ENCODE results near the gene RYR2.

The RYR2 gene

DNA sequence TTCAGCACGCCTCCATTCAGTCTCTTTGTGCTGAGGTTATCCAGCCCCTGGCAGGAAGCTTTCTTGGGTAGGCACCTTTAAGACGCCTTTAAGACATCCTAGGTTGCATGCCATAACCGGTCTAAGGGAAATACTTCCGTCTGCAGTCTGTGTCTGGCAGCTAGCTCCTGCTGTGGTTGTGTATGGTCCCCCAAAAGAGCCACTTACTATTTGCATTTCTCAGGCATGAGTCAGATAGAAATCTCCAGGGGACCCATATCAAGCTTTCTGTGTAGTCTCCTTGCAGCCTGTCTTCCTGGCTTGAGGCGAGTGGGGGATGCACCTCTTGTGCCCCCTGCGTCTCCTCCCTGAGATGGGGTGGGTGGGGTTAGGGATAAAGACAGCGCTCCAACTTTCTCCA lies 10.0 kb upstream of the RYR2 start:
- FAIRE-seq = no peak

DNA sequence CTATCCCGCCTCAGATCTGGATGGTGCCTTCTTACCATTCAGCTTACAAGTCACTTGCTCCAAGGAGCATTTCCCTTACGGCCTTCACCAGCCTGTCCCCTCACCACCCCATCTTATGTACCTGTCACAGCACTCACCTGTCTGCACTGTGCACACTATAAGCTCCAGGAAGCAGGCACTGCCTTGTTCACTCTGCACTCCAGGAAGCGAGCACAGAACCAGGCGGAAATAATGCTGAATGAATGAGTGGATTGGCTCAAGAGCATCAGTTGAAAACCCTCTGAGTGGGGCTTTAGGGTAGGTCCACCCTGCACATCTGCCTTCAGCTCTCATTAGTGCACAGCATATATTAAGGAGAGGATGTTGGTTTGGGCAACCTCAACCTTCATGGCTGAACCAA lies 8.9 kb upstream of the RYR2 start:
- no peak for FAIRE-seq

DNA sequence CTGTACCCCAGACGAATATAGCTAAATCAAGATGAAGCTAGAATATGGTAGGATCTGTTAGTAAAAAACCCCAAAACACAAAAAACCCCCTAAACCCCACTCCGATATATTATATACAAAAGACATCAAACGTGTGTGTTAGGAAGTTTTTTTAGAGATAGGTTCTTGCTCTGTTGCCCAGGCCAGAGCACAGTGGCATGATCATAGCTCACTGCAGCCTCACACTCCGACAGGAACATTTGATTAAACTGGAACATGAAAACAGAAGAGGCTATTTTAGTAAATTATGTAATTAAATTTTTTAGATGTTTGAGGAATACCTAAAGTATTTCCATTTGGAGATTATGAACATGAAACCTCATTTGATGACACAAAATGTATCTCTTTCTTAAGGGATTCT lies 8.2 kb upstream of the RYR2 start:
- no peak for FAIRE-seq

DNA sequence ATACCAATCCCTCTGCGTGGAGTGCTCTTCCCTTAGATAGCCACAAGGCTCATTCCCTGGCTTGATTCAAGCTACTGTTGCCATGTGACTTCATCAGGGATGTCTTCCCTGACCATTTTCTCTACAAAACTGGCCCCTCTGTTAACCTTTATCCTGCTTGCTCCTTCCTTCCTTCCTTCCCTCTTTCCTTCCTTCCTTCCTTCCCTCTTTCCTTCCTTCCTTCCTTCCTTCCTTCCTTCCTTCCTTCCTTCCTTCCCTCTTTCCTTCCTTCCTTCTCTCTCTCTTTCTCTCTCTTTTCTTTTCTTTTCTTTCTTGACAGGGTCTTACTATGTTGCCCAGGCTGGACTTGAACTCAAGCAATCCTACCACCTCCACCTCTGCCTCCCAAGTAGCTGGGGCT lies 6.2 kb upstream of the RYR2 start:
- FAIRE-seq = no peak

DNA sequence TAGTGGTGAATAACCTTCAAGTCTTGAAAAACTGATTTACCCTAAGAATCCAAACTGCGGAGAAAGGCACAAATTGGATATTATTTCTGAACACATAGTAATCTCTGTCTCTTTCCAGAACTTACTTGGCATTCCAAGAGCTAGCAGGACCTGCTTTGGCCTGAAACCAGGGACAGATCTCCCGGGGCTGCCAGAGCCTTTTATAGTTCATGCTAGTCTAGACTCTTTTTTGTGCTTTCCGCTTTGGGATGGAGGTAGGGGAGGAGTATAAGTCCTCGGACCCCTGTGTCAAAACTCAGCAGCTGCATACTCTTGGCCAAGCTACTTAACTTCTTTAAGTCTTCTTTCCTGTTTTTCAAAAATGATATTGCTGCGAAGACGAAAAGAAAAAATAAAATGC lies 3.8 kb upstream of the RYR2 start:
- FAIRE-seq = no peak

DNA sequence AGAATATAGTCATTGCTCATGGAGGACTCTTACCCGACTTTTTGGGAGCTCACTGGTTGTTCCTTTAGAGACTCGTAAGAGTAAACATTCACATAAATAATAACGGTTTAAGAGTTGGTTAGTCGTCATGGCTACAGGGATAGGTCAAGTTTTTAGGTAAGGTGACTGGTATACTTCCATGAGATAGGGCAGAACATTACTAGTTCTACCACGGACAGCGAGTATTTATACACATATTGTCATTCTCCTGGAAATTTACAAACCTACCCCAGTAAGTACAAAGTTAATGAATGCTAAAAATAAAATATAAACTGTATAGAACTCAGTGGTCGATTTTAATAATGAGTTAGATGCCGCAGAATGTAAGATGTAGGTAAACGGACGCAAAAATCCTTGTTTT lies 1.2 kb upstream of the RYR2 start:
- no peak for FAIRE-seq

DNA sequence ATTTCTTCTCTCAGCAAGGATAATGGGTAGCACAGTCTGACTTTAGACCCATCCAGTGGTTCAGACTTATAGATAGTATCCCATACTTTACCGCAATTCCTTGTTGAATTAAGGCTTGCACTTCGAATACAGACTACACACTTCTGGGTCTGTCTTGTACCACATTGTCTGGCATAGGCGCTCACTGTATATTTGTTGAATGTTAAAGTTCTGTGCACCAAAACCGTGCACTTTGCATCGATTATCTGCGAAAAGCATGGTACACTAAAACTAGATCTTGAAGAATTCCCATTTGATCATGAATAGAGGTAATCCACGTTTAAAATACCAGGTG lies 556 bp upstream of the RYR2 start:
- FAIRE-seq = no peak

DNA sequence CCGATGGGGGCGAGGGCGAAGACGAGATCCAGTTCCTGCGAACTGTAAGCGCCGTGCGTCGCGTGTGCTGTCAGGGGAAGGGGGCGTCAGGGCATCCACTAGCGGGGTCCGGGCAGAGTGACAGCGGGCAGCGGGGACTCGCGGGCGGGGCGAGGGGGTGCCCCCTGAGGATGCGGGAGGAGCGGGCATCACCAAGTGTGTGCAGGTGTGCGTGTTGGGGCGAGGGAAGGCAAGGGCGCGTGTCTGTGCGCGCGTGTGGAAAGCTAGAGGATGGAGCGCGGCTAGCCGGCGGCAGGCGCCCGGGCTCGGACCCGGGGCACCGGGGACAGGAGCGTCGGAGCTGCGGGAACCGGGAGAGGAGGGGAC lies 525 bp downstream of the RYR2 start:
- no peak for FAIRE-seq

DNA sequence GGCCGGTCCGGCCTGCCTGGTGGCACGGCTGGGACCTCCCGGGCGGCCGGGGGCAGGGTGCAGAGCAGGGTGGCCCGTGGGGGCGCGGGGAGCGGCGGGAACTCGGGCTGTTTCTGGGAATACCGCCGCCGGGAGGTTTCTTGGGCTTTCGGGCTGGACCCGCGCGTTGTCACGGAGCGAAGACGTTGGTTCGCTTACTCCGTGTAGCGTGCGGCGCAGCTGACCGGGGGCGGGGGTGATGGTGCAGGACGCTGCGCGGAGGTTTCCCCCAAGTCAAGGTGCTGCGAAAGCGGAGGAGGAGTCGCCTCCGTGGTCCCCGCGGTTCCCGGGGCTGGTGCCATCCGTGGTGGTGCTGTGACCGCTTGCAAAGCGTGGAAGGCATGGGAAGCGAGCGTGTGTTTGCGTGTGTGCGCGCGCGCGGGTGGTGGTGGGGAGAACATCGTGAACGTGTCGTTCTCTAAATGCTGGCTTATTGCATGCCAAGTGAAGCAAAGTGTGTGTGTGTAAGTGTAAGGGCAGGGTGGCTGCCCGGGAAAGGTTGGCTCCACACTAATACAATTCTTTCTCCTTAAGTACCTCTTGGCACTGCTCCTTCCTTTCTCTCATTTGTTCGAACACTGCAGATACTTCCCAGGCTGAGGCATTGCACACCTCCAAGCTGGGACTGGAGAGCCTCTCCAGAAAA lies 1.1 kb downstream of the RYR2 start:
- FAIRE-seq = no peak

DNA sequence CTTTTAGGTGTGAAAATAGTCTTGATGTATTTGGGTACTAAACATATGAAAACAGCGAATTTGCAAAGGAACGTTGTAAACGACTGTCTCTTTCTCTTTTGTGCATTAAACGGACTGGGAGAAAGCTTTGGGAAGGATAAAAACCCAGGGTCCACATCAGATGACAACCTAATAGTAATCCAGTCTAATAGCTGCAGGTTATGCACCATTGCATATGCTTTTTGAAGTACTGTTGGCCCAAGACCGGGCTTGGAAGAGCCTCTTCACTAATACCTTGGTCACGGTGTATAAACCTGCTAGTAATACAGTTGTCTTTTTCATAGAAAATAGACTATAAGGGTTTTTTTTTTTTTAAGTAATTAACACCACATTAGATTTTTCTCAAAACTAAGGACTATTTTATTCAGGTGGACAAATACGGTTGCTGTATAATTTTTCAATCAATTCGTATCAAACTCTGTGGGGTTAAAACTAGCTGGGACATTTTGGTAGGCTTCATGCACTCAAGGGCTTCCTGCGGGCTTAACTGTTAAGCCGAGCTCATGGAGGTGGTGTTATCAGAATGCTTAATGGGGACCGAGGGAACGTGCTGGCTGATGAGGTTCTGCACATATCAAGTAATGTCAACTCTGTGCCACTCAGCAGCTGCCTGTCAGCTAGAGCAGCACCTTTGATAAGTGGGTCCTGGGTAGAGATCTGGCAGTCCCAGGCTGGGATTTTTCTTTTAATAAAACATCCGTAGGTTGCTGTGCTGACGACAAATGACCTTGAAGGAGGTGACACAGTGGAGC lies 2.1 kb downstream of the RYR2 start:
- FAIRE-seq = no peak

DNA sequence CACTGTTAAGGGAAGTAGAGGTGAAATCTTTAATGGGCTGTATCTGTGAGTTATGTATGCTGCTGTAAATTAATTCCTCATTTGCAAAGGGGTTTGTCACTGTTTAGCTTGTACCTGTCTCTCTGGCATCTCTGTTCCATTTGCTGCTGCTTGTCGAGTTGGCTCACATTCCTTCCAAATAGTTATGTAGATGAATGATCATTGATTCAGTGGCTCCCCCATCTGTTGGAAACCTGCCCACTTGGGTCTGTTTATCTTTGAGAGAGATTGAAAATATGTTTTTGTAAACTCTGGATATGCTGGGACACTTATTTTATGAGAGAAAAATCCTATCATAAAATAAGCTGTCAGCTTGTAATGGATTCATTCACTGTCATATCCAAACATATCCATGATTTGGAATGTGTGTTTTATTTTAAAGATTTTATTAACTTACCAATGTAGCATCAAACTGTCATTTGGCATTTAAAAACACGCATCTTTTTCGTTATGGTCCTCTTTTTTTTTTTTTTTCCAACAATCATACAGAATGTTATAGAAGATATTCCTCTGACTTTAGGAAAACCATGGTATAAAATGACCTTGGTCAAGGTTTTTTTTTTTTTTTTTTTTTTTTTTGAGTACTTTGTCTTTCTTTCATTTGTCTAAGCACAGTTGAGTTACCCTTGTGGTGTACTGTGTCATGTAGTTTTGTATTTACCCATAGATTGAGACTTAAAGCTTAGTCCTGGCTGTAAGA lies 3.5 kb downstream of the RYR2 start:
- FAIRE-seq = no peak

DNA sequence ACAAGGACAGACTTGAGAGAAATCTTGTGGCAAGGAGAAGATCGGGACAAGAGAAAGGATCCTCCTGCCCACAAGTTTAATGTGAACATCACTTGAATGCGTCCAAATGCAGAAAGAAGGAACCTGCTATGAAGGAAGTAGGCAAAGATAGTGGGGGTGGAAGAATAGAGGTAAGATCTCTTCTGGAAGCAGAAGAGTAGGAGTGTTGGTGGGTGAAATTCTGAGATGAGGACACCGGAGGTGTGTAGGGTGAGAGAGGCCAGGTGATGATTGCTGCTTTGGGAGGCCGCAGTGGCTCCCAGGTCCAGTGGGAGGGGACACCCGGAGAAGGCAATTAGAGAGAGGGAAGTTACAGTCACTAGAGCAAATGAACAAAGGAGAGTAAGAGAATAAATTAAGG lies 6.8 kb downstream of the RYR2 start:
- FAIRE-seq = no peak

DNA sequence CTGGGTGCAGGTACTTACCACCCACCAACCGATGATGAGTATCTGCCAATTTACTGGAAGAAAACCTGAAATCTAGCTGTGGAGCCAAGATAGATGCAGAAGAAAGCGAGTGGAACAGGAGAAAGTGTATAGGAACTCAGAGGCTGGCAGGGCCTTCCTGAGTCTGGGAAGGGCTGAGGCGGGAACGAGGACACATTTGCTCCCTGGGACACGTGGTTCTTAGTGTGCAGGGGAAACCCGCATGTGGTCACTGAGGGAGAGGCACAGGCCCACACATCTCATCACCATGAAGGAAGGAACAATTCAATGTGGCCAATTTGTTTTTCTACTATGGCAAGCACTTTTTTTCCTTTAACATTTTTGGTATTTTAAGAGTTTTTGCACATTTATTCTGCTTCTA lies 8.2 kb downstream of the RYR2 start:
- FAIRE-seq = no peak

DNA sequence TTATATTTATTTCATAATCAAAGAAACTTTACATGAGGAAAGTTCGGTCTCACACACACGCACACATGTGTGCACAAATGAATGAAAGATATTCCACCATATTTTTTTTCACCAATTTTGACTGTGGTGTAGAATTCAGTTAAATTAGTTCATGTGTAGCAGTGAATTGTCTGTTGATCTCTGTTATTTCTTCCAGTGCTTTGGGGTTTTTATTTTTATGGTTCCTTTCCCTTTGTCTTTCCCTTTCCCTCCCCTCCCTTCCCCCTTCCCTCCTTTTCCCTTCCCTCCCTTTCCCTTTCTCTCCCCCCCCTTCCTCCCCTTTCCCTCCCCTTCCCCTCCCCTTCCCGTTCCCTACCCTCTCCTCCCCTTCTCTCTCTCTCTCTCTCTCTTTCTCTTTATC lies 8.9 kb downstream of the RYR2 start:
- FAIRE-seq = no peak

DNA sequence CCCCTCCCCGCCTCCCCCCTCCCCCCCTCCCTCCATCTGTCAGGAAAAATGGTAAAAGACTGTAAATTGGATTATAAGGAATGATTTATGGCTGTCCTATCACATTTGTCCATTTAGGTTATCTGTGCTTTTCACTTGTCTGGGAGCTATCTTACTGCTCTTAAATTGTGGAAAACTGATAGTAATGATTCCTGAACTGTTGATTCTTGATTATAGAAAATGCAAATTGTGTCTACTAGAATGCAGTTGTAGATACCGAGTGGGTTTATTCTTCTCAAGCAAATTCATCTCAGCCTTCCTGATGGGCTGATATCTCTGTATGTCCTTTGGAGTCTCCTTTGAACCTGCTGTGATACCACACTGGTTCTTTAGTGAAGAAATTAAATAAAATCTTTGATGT lies 12.3 kb downstream of the RYR2 start:
- FAIRE-seq = no peak

DNA sequence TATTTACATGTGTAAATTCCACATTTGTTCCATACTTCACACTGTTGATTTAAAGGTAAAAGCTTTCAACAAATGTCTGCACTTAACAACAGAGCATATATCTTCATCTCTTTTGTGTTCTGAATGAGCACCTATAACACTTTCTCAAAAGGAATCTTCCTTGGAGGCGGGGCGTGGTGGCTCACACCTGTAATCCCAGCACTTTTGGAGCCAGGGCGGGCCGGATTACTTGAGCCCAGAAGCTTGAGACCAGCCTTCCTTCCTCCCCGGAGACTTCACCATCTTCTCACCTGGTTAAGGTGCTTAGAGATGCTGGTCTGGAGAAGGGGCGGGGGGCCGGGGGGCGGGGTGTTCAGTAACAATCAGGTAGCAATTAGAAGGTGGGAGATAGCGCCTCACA lies 16.5 kb downstream of the RYR2 start:
- FAIRE-seq = no peak

DNA sequence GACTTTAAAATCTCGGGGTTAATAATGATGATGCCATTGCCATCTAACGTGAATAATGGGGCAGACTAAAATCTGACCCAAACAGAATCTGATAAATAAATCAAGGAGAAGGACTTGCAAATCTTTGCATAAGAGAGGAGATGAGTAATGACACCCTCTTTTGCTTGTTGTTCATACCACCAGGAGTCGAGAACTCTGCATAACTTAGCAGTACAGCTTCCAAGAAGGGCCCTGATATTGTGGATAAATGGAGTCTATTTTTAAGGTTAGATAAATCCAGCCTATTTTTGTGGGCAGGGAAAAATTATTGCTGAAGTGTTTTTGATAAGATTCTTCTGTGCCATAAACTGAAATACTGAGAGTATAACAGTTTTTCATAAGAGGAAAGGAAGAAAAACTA lies 17.3 kb downstream of the RYR2 start:
- FAIRE-seq = no peak

DNA sequence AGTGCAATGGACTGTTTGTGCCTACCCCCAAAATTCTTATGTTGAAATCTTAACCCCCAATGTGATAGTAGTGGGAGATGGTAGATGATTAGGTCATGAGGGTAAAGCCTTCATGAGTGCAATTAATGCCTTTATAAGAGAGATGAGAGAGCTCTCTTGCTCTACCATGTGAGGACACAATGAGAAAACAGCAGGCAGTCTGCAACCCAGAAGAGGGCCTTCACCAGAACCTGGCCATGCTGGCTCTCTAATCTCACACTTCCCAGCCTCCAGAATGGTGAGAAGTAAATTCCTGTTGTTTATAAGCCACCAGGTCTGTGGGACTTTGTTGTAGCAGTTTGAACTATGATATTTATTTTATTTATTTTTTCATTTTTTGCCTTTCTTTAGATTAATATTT lies 21.0 kb downstream of the RYR2 start:
- FAIRE-seq = no peak

DNA sequence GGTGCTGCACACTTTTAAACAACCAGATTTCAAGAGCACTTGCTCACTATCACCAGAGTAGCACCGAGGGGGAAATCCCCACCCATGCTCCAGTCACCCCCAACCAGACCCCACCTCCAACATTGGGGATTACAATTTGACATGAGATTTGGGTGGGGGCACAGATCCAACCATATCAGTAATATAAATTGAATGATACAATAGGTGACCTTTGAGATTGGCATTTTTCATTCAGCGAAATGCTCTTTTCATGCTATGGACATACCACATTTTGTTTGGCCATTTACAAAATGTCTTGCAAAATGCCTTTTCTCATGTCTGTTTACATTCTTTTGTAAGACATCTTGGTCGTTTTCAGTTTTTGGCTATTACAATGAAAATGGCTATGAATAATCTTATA lies 23.9 kb downstream of the RYR2 start:
- FAIRE-seq = no peak

DNA sequence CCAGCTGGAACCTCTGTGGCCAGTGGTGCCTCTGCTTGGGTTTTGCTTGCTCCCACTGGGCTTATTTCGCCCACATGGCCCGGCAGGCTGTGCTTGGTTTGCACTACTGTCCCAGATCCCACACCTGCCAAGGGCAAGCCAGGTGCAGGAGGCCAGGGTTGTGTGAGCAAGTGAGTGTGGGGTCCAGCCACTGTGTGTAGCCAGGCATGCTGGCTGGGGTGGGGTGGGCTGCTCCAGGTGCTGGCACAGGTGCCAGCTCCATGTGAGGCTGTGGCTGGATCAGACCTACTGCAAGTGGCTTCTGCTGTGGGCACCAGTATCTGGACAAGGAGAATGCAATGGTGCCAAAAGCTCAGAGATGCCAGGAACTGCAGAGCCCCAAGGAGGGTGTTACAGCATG lies 28.5 kb downstream of the RYR2 start:
- FAIRE-seq = no peak

DNA sequence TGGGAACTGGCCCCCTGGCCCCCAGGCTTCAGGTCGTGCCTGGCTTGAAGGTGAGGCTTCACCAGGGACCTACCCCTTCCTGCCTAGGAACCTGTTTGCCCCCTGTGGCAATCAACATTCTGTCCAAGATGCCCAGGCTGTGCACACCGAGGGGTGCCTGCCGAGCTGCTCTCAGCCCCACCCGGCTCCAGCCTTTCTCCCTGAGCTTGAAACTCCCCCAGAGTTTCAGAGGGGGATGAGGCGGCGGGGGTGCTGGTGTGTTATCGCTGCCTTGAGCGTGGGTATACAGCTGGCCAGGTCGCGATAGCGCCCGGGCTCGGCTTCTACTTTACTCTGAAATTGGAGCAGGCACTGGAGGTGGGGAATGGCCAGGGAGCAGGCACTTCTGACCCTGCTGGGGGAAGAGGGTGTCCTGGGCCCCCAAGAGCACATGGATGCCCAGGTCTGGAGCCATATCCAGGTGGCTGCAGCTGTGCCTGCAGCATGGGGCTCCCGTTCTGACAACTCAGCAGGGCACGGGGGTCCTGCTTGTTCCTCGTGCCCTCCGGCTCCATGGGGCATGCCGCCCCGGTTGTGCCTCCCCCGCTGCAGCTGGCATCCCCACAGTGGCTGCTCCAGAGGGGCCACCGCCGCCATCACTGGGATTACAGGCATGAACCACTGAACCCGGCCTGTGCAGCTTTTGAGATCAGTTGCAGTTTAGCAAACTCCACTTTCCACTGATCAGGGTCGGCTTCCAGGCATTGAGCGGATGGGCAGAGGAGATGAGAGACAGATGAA lies 29.8 kb downstream of the RYR2 start:
- FAIRE-seq = no peak

DNA sequence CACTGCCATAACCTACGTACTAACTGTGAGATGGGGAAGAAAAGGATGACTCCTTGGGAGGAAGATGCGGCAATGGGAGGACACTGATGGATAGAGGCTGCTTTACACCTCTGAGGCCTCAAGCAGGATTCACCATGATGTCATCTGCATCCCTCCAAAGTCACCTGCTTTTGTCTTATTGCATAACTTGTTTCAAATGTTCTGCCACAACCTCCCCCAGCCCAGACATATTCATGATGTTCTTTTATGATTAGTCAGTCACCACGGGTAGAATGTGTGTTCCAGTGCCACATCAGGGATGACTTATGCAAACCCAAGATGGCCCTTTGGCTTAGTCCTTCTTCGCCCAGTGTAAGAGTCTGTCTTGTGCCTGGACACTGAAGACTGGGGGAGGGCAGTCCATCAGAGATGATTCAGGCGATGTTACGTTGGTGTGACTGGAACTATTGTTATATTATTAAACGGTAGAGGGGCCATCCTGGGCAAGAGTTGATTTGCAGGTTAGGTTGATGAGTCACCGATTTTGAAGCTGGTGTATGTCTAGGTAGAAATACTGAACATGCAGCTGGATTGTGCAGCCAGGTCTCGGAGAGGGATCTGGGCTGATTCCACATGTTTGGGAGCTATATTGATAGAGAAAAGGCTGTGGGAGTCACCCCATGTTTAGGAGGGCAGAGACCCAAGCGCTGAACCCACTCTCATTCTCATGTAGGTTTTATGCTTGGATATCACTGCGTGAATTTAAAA lies 32.6 kb downstream of the RYR2 start:
- no peak for FAIRE-seq

Data from colon (tissue), 2 donors.